Measurements from ENCODE around the gene PACRG. TPM values are rescaled to one million over a fixed set of nuclear protein-coding genes. Genes with fewer than 3 reads are reported as not detected.

PACRG gene
- total RNA-seq, 1 donor from 2014 or later: 2.4 TPM

GRCh38 chr6:163064397-163064796, 336.6 kb downstream of the PACRG start:
- Mint-ChIP-seq H3K9me3 (ENCODE audit: low read depth) (no peaks in the 10 kb centered on the region), H3K27me3 (peaks cover 3% of the 10 kb centered on the region), H3K4me3 (ENCODE audit: low read depth) (no peak overlapping the region), H3K36me3 (ENCODE audit: insufficient read depth) (no peaks in the 10 kb centered on the region), H3K27ac (no peak overlapping the region), H3K4me1 (ENCODE audit: low read depth) (no peaks in the 10 kb centered on the region)
- DNase-seq (ENCODE audit: low spot score, unreplicated experiment): no peak
- no peak for TF ChIP-seq CTCF (IDR thresholded peaks at IDR 0.05; ENCODE audit: unreplicated experiment)

GRCh38 chr6:163066200-163066599, 338.4 kb downstream of the PACRG start:
- H3K9me3 Mint-ChIP-seq (ENCODE audit: low read depth): no peaks in the 10 kb centered on the region
- H3K36me3 Mint-ChIP-seq (ENCODE audit: insufficient read depth): no peaks in the 10 kb centered on the region
- H3K27me3 Mint-ChIP-seq: peaks cover 3% of the 10 kb centered on the region
- DNase-seq (ENCODE audit: low spot score, unreplicated experiment): no peak
- H3K27ac Mint-ChIP-seq: no peak overlapping the region
- no peak overlapping the region for H3K4me3 Mint-ChIP-seq (ENCODE audit: low read depth)
- no peak for TF ChIP-seq CTCF (IDR thresholded peaks at IDR 0.05; ENCODE audit: unreplicated experiment)
- H3K4me1 Mint-ChIP-seq (ENCODE audit: low read depth): no peaks in the 10 kb centered on the region

GRCh38 chr6:163077134-163077533, 349.4 kb downstream of the PACRG start:
- no peak for TF ChIP-seq CTCF (IDR thresholded peaks at IDR 0.05; ENCODE audit: unreplicated experiment)
- Mint-ChIP-seq H3K4me1 (ENCODE audit: low read depth) (no peaks in the 10 kb centered on the region), H3K27ac (no peak overlapping the region), H3K27me3 (no peaks in the 10 kb centered on the region), H3K36me3 (ENCODE audit: insufficient read depth) (no peaks in the 10 kb centered on the region), H3K9me3 (ENCODE audit: low read depth) (no peaks in the 10 kb centered on the region), H3K4me3 (ENCODE audit: low read depth) (no peak overlapping the region)
- DNase-seq (ENCODE audit: low spot score, unreplicated experiment): no peak

- H3K9me3 Mint-ChIP-seq (ENCODE audit: low read depth): no peaks in the 10 kb centered on the region
Measured at GRCh38 chr6:163078712-163079111, 350.9 kb downstream of the PACRG start.

GRCh38 chr6:163080228-163080627, 352.5 kb downstream of the PACRG start:
- no peak for TF ChIP-seq CTCF (IDR thresholded peaks at IDR 0.05; ENCODE audit: unreplicated experiment)

More at GRCh38 chr6:163078712-163079111, 350.9 kb downstream of the PACRG start:
- no peak for DNase-seq (ENCODE audit: low spot score, unreplicated experiment)
- TF ChIP-seq CTCF (IDR thresholded peaks at IDR 0.05; ENCODE audit: unreplicated experiment): no peak
- no peak overlapping the region for H3K4me3 Mint-ChIP-seq (ENCODE audit: low read depth)
- no peaks in the 10 kb centered on the region for H3K36me3 Mint-ChIP-seq (ENCODE audit: insufficient read depth)
- H3K4me1 Mint-ChIP-seq (ENCODE audit: low read depth): no peaks in the 10 kb centered on the region
- H3K27me3 Mint-ChIP-seq: no peaks in the 10 kb centered on the region
- no peak overlapping the region for H3K27ac Mint-ChIP-seq

More at GRCh38 chr6:163080228-163080627, 352.5 kb downstream of the PACRG start:
- Mint-ChIP-seq H3K9me3 (ENCODE audit: low read depth) (no peaks in the 10 kb centered on the region), H3K27me3 (no peaks in the 10 kb centered on the region), H3K4me1 (ENCODE audit: low read depth) (no peaks in the 10 kb centered on the region), H3K27ac (no peak overlapping the region), H3K36me3 (ENCODE audit: insufficient read depth) (no peaks in the 10 kb centered on the region), H3K4me3 (ENCODE audit: low read depth) (no peak overlapping the region)
- DNase-seq (ENCODE audit: low spot score, unreplicated experiment): no peak

Data from progenitor cell of endocrine pancreas (in vitro differentiated cells).